HCT116 (cell line): ENCODE results near the gene PWWP2B.

ENCODE experiments used
- CTCF ChIP-seq, 3 experiments: fragments of 200-600 bp in 1 of 3; sonication (generic) in 1 of 3; IDR thresholded peaks in 2 of 3; conservative IDR thresholded peaks in 1 of 3; 2 replicates each; pipeline ENCODE4 v1.5.1; 2012 to 2017; ENCODE audit warnings: low read depth in 2 of 3, low read length in 2 of 3, antibody characterized with exemption in 1 of 3, borderline replicate concordance in 1 of 3, control low read depth in 1 of 3, mild to moderate bottlenecking in 1 of 3, mixed read lengths in 1 of 3, mixed run types in 1 of 3, moderate library complexity in 1 of 3; ENCODE audit not compliant: insufficient read depth in 1 of 3
- ELF1 ChIP-seq: IDR thresholded peaks from 2 replicates; pipeline ENCODE4 v1.6.1; 2012; ENCODE audit warnings: low read depth, borderline replicate concordance
- SP1 ChIP-seq: IDR thresholded peaks from 2 replicates; pipeline ENCODE4 v1.6.1; 2012; ENCODE audit warnings: low read depth

GRCh38 chr10:132395704-132396493 lies 1.1 kb upstream of the PWWP2B start:
- no peak for TF ChIP-seq CTCF (IDR thresholded peaks at IDR 0.05 in 2 of 3, conservative IDR thresholded peaks at IDR 0.05 in 1 of 3; ENCODE audit: borderline replicate concordance in 1 of 3, insufficient read depth in 1 of 3, low read depth in 2 of 3, low read length in 2 of 3)
- TF ChIP-seq ELF1 = no peak
- no peak for TF ChIP-seq SP1
